GM21737 (cell line): ENCODE data around the gene ZNF729.
"Not testable (repeated sequence)": the region's sequence is repeated elsewhere in the genome, so short reads cannot be mapped to it uniquely, and the experiment has no call there.

Source experiments
- ATAC-seq: cut with Tn5 transposase; IDR thresholded peaks from one replicate; pipeline ENCODE4 v1.9.1; 2021; ENCODE audit warnings: mild to moderate bottlenecking, moderate library complexity; ENCODE audit not compliant: unreplicated experiment

ZNF729 gene

GRCh38 chr19:22286151-22286810 is at the start of gene ZNF729:
Gene ZNF729 (plus strand): TSS chr19:22286441. CDS start chr19:22286526, 85 bp downstream.
- no peak for ATAC-seq

- no peak for ATAC-seq
These were observed 29.4 kb upstream of the ZNF729 start for GRCh38 chr19:22256856-22257255.

GRCh38 chr19:22257381-22257780 is 28.9 kb upstream of the ZNF729 start:
- no peak for ATAC-seq

GRCh38 chr19:22257916-22258315 is 28.3 kb upstream of the ZNF729 start:
- no peak for ATAC-seq

- ATAC-seq = no peak
These were observed 25.7 kb upstream of the ZNF729 start for GRCh38 chr19:22260499-22260898.

GRCh38 chr19:22261596-22261995 is 24.6 kb upstream of the ZNF729 start:
- ATAC-seq = no peak

- ATAC-seq = no peak
These were observed 23.1 kb upstream of the ZNF729 start for GRCh38 chr19:22263121-22263520.

- ATAC-seq = not testable (repeated sequence)
These were observed 35.3 kb downstream of the ZNF729 start for GRCh38 chr19:22321554-22321953.

- ATAC-seq = no peak
These were observed 40.0 kb downstream of the ZNF729 start for GRCh38 chr19:22326219-22326618.

- no peak for ATAC-seq
These were observed 41.1 kb downstream of the ZNF729 start for GRCh38 chr19:22327321-22327720.

GRCh38 chr19:22331521-22331920 is 45.3 kb downstream of the ZNF729 start:
- ATAC-seq = no peak

- no peak for ATAC-seq
These were observed 46.7 kb downstream of the ZNF729 start for GRCh38 chr19:22332924-22333323.

- ATAC-seq = no peak
These were observed 49.5 kb downstream of the ZNF729 start for GRCh38 chr19:22335716-22336115.

GRCh38 chr19:22354665-22355064 is 68.4 kb downstream of the ZNF729 start:
- no peak for ATAC-seq
